ENCODE results near the gene NDUFB8.

The NDUFB8 gene

GRCh38 chr10:100506596-100507356 lies 22.9 kb downstream of the NDUFB8 start:
- DNase-seq (ENCODE audit: low spot score): peak; percentile 48

- DNase-seq (ENCODE audit: low spot score): no peak
Measured at GRCh38 chr10:100505164-100505563, 24.5 kb downstream of the NDUFB8 start.

GRCh38 chr10:100504096-100504495 lies 25.6 kb downstream of the NDUFB8 start:
- DNase-seq (ENCODE audit: low spot score): no peak

- peak; percentile 52 for DNase-seq (ENCODE audit: low spot score)
Measured at GRCh38 chr10:100502926-100503494, 26.7 kb downstream of the NDUFB8 start.

GRCh38 chr10:100501423-100501822 lies 28.2 kb downstream of the NDUFB8 start:
- no peak for DNase-seq (ENCODE audit: low spot score)

- no peak for DNase-seq (ENCODE audit: low spot score)
Measured at GRCh38 chr10:100498059-100498458, 31.6 kb downstream of the NDUFB8 start.

GRCh38 chr10:100496567-100496966 lies 33.1 kb downstream of the NDUFB8 start:
- DNase-seq (ENCODE audit: low spot score): no peak

GRCh38 chr10:100490531-100490930 lies 39.1 kb downstream of the NDUFB8 start:
- DNase-seq (ENCODE audit: low spot score): no peak

GRCh38 chr10:100489396-100489795 lies 40.3 kb downstream of the NDUFB8 start:
- DNase-seq (ENCODE audit: low spot score): no peak

- DNase-seq (ENCODE audit: low spot score): no peak
Measured at GRCh38 chr10:100487529-100487928, 42.1 kb downstream of the NDUFB8 start.

GRCh38 chr10:100485801-100486495 lies 43.7 kb downstream of the NDUFB8 start:
- DNase-seq (ENCODE audit: low spot score): no peak

GRCh38 chr10:100485366-100485765 lies 44.3 kb downstream of the NDUFB8 start:
- no peak for DNase-seq (ENCODE audit: low spot score)

- no peak for DNase-seq (ENCODE audit: low spot score)
Measured at GRCh38 chr10:100483876-100484666, 45.6 kb downstream of the NDUFB8 start.

GRCh38 chr10:100482834-100483185 lies 46.9 kb downstream of the NDUFB8 start:
- DNase-seq (ENCODE audit: low spot score): no peak

- peak; percentile 88 for DNase-seq (ENCODE audit: low spot score)
Measured at GRCh38 chr10:100482181-100482833, 47.4 kb downstream of the NDUFB8 start.

- peak; percentile 92 for DNase-seq (ENCODE audit: low spot score)
Measured at GRCh38 chr10:100481462-100482081, 48.1 kb downstream of the NDUFB8 start.

- no peak for DNase-seq (ENCODE audit: low spot score)
Measured at GRCh38 chr10:100480002-100480401, 49.7 kb downstream of the NDUFB8 start.

GRCh38 chr10:100479037-100479436 lies 50.6 kb downstream of the NDUFB8 start:
- no peak for DNase-seq (ENCODE audit: low spot score)

GRCh38 chr10:100477970-100478369 lies 51.7 kb downstream of the NDUFB8 start:
- no peak for DNase-seq (ENCODE audit: low spot score)
